PC-9 (cell line): ENCODE data around the gene BHMT2. TPM values are rescaled to one million over a fixed set of nuclear protein-coding genes. Genes with fewer than 3 reads are reported as not detected.

Experiments
- BruUV-seq: library from RNA; stranded (reverse); fragments of 400-500 nt; replicated peaks from 2 replicates; lab custom pipeline; 2021; lab: Mats Ljungman, UMichigan
- CTCF ChIA-PET: fragments of 300-600 bp; sonication (Branson Sonifier 250); formaldehyde crosslinking; loops from one replicate; lab custom pipeline; 2022; ENCODE audit warnings: antibody characterized with exemption; lab: Charles Lee
- POLR2A ChIA-PET: fragments of 300-600 bp; sonication (Branson Sonifier 250); formaldehyde crosslinking; loops from one replicate; lab custom pipeline; 2022; ENCODE audit warnings: antibody characterized with exemption; ENCODE audit not compliant: unreplicated experiment; lab: Charles Lee
- DNase-seq, 2 experiments: peaks; one replicate each; pipeline versions ENCODE4 v3.0.0 to v3.0.0-alpha.2; 2015 to 2022; ENCODE audit warnings: mixed read lengths in 1 of 2
- H2AFZ ChIP-seq: fragments of 200-600 bp; sonication (generic); 2 replicates; pipeline ENCODE4 v1.8.1; 2017; ENCODE audit warnings: antibody characterized with exemption
- H3F3A ChIP-seq: fragments of 200-600 bp; sonication (generic); 2 replicates; pipeline ENCODE4 v1.8.1; 2017; ENCODE audit warnings: antibody characterized with exemption, mild to moderate bottlenecking, low read depth; ENCODE audit not compliant: insufficient read depth
- H3K27ac ChIP-seq: fragments of 200-600 bp; sonication (generic); 2 replicates; pipeline ENCODE4 v1.6.1; 2016; ENCODE audit warnings: mixed run types
- H3K27me3 ChIP-seq: fragments of 200-600 bp; sonication (generic); 2 replicates; pipeline ENCODE4 v1.6.1; 2016; ENCODE audit warnings: low read depth, mixed run types; ENCODE audit not compliant: insufficient read depth
- H3K36me3 ChIP-seq: fragments of 200-600 bp; sonication (generic); 2 replicates; pipeline ENCODE4 v1.6.1; 2016; ENCODE audit warnings: low read depth, mixed run types
- H3K4me1 ChIP-seq: fragments of 200-600 bp; sonication (generic); replicated peaks from 2 replicates; pipeline ENCODE4 v1.6.1; 2016; ENCODE audit warnings: mixed run types; ENCODE audit not compliant: insufficient read depth
- H3K4me2 ChIP-seq: fragments of 200-600 bp; sonication (generic); 2 replicates; pipeline ENCODE4 v1.6.1; 2017; ENCODE audit warnings: mixed run types
- H3K4me3 ChIP-seq: fragments of 200-600 bp; sonication (generic); 2 replicates; pipeline ENCODE4 v1.6.1; 2016; ENCODE audit warnings: mixed run types
- H3K79me2 ChIP-seq: fragments of 200-600 bp; sonication (generic); 2 replicates; pipeline ENCODE4 v1.6.1; 2017; ENCODE audit warnings: low read depth, mixed run types
- H3K9me2 ChIP-seq: fragments of 200-600 bp; sonication (generic); 2 replicates; pipeline ENCODE4 v1.8.1; 2017; ENCODE audit warnings: mild to moderate bottlenecking; ENCODE audit not compliant: insufficient read depth
- H3K9me3 ChIP-seq: fragments of 200-600 bp; sonication (generic); 2 replicates; pipeline ENCODE4 v1.8.1; 2016; ENCODE audit warnings: low read depth; ENCODE audit not compliant: insufficient read depth
- H4K20me1 ChIP-seq: fragments of 200-600 bp; sonication (generic); 2 replicates; pipeline ENCODE4 v1.8.1; 2017; ENCODE audit not compliant: insufficient read depth
- EZH2 ChIP-seq: fragments of 200-600 bp; sonication (generic); IDR thresholded peaks from 2 replicates; pipeline ENCODE4 v1.8.0; 2017; ENCODE audit warnings: antibody characterized with exemption, low read depth
- intact Hi-C: fragments of 100-400 bp; cut with micrococcal nuclease; formaldehyde crosslinking; loops from one replicate; pipeline ENCODE4 v1.10.0; 2022; ENCODE audit not compliant: unreplicated experiment
- total RNA-seq: library from RNA; stranded (reverse); gene quantifications from 2 replicates; pipeline ENCODE4 v1.2.3, GENCODE V29; 2021
- TF ChIP-seq, protein P1 (sequence below): fragments of 200-600 bp; sonication (generic); conservative IDR thresholded peaks from 2 replicates; pipeline ENCODE4 v1.6.1; 2017; ENCODE audit warnings: mixed run types, antibody characterized with exemption, mild to moderate bottlenecking, moderate library complexity

BHMT2 gene
- total RNA-seq, 1 experiment from 2014 or later: not detected

DNA sequence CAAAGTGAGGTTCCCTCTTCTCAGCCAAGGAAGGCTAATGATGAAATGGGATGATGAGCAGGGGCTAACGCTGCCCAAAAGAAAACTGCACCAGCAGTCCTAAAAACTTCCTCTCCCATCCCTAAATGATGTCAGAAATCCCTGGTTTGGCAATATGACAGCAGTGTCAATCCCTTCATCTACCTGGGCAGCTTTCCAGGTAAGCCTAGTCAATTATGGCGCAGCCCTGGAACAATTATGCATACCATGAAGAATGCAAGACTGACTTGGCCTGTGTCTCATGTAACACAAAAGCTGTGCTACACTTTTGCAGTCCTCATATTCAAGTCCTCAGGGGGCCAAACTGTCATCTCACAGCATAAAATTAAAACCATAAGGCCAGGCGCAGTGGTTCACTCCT, 7.1 kb upstream of the BHMT2 start:
- H3K9me2 ChIP-seq: no peaks in the 10 kb centered on the region
- no peak overlapping the region for H3K4me3 ChIP-seq
- DNase-seq: no peak
- ChIA-PET POLR2A (no interaction called here), CTCF (no interaction called here)
- H4K20me1 ChIP-seq: no peaks in the 10 kb centered on the region
- H3K27ac ChIP-seq: no peak overlapping the region
- intact Hi-C loops: no loop called here
- no peak for TF ChIP-seq EZH2
- TF ChIP-seq, protein P1, sequence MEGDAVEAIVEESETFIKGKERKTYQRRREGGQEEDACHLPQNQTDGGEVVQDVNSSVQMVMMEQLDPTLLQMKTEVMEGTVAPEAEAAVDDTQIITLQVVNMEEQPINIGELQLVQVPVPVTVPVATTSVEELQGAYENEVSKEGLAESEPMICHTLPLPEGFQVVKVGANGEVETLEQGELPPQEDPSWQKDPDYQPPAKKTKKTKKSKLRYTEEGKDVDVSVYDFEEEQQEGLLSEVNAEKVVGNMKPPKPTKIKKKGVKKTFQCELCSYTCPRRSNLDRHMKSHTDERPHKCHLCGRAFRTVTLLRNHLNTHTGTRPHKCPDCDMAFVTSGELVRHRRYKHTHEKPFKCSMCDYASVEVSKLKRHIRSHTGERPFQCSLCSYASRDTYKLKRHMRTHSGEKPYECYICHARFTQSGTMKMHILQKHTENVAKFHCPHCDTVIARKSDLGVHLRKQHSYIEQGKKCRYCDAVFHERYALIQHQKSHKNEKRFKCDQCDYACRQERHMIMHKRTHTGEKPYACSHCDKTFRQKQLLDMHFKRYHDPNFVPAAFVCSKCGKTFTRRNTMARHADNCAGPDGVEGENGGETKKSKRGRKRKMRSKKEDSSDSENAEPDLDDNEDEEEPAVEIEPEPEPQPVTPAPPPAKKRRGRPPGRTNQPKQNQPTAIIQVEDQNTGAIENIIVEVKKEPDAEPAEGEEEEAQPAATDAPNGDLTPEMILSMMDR: no peak
- no TSS peak for BruUV-seq
- H3K27me3 ChIP-seq: no peaks in the 10 kb centered on the region
- H3K36me3 ChIP-seq: no peaks in the 10 kb centered on the region
- no peak overlapping the region for H3K4me2 ChIP-seq
- no peaks in the 10 kb centered on the region for H3K9me3 ChIP-seq
- H2AFZ ChIP-seq: no peak overlapping the region
- no peaks in the 10 kb centered on the region for H3F3A ChIP-seq
- no peaks in the 10 kb centered on the region for H3K79me2 ChIP-seq
- H3K4me1 ChIP-seq: no peaks in the 10 kb centered on the region

DNA sequence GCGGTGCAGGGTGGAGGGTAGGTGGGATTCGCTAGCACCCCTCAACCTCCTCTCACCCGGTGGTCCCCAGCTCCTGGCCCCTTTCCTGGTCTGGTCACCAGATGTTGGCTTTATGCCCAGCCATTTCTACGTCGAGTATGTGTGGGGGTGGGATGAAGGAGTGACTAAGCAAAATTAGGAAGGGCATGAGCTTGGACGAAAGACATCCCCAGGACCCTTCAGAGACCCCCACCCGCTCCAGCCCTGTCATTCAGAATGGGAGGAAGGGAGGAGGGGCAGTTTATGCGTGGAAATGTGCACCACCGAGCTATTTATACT, 742 bp downstream of the BHMT2 start:
- H3K36me3 ChIP-seq: no peaks in the 10 kb centered on the region
- H3K27me3 ChIP-seq: no peaks in the 10 kb centered on the region
- H3K4me3 ChIP-seq: no peak overlapping the region
- TF ChIP-seq, protein P1: no peak
- TF ChIP-seq EZH2: no peak
- no peaks in the 10 kb centered on the region for H3K9me2 ChIP-seq
- peaks cover 5% of the 10 kb centered on the region; the same call in 1 of the 2 replicates for H3K9me3 ChIP-seq
- intact Hi-C loops: no loop called here
- no peaks in the 10 kb centered on the region for H3F3A ChIP-seq
- no peak overlapping the region for H3K27ac ChIP-seq
- no peak for DNase-seq
- ChIA-PET POLR2A (interaction anchor here (0.7 kb wide), 1 partner anchor 73 kb away, joined by 5 read pairs; no protein-coding TSS in a partner anchor), CTCF (no interaction called here)
- no peak overlapping the region for H3K4me2 ChIP-seq
- H2AFZ ChIP-seq: no peak overlapping the region
- H3K79me2 ChIP-seq: no peaks in the 10 kb centered on the region
- no peaks in the 10 kb centered on the region for H4K20me1 ChIP-seq
- no TSS peak for BruUV-seq
- H3K4me1 ChIP-seq: no peaks in the 10 kb centered on the region

DNA sequence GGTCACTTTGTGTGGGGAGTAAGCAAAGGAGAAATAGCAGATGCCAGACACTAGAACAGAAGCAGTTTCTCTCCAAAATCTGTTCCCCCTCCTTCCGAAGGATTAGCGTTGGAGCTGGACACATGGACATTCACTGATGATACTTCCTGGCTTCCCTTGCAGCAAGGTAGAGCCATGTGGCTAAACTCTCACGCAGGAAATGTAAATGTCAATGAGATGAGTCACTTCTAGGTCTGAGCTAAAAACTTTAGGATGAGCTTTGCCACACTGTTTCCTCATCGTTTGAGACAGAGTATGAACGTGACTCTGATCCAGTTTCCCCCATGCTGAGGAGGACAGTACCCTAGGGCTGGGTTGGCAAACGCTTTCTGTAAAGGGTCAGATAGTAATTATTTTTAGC, 5.1 kb downstream of the BHMT2 start:
- Histone ChIP-seq H3K9me2 (no peaks in the 10 kb centered on the region), H3K27me3 (no peaks in the 10 kb centered on the region), H3K27ac (no peak overlapping the region), H3K4me2 (no peak overlapping the region), H3F3A (no peaks in the 10 kb centered on the region), H3K9me3 (peaks cover 5% of the 10 kb centered on the region; the same call in 1 of the 2 replicates), H4K20me1 (no peaks in the 10 kb centered on the region), H3K4me1 (no peaks in the 10 kb centered on the region), H3K4me3 (no peak overlapping the region), H3K36me3 (no peaks in the 10 kb centered on the region), H2AFZ (no peak overlapping the region), H3K79me2 (no peaks in the 10 kb centered on the region)
- ChIA-PET POLR2A (no interaction called here), CTCF (interaction anchor here (0.7 kb wide), 1 partner anchor 528 kb away, joined by 8 read pairs; no protein-coding TSS in a partner anchor)
- intact Hi-C loops: no loop called here
- BruUV-seq: no TSS peak
- TF ChIP-seq EZH2: no peak
- TF ChIP-seq, protein P1: no peak
- peak in 1 of 2 experiments; percentile 47 for DNase-seq
